ENCODE measurements around the gene NYAP1. TPM values are rescaled to one million over a fixed set of nuclear protein-coding genes. Genes with fewer than 3 reads are reported as not detected.
"Not testable (repeated sequence)": the region's sequence is repeated elsewhere in the genome, so short reads cannot be mapped to it uniquely, and the experiment has no call there.

Gene NYAP1
- total RNA-seq, 1 donor from 2014 or later, result 5.2 TPM

- DNase-seq (ENCODE audit: low read depth, low spot score), result no peak
- Mint-ChIP-seq H3K36me3 (ENCODE audit: low read depth) (no peaks in the 10 kb centered on the region), H3K9me3 (no peaks in the 10 kb centered on the region), H3K27me3 (ENCODE audit: low read depth) (no peaks in the 10 kb centered on the region), H3K4me3 (peak overlapping the region; percentile 77), H3K4me1 (peaks cover 30% of the 10 kb centered on the region), H3K27ac (ENCODE audit: unreplicated experiment) (no peak overlapping the region)
- TF ChIP-seq, protein P1, sequence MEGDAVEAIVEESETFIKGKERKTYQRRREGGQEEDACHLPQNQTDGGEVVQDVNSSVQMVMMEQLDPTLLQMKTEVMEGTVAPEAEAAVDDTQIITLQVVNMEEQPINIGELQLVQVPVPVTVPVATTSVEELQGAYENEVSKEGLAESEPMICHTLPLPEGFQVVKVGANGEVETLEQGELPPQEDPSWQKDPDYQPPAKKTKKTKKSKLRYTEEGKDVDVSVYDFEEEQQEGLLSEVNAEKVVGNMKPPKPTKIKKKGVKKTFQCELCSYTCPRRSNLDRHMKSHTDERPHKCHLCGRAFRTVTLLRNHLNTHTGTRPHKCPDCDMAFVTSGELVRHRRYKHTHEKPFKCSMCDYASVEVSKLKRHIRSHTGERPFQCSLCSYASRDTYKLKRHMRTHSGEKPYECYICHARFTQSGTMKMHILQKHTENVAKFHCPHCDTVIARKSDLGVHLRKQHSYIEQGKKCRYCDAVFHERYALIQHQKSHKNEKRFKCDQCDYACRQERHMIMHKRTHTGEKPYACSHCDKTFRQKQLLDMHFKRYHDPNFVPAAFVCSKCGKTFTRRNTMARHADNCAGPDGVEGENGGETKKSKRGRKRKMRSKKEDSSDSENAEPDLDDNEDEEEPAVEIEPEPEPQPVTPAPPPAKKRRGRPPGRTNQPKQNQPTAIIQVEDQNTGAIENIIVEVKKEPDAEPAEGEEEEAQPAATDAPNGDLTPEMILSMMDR (conservative IDR thresholded peaks at IDR 0.05), result peak; percentile 3
These were observed 9.9 kb downstream of the NYAP1 start for GRCh38 chr7:100493476-100494264.

DNA sequence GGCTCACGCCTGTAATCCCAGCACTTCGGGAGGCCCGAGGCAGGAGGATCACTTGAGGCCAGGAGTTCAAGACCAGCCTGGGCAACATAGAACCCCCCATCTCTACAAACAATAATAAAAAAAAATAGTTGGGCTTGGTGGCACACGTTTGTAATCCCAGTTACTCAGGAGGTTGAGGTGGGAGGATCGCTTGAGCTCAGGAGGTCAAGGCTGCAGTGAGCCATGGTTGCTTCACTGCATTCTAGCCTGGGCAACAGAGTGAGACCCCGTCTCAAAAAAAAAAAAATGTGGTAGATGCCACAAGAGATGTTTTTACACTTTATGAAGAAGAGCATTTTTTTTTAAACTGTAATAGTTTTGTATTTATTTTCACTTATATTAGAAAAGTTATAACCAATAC, 12.8 kb downstream of the NYAP1 start:
- no peak overlapping the region for H3K27ac Mint-ChIP-seq (ENCODE audit: unreplicated experiment)
- TF ChIP-seq, protein P1 (conservative IDR thresholded peaks at IDR 0.05), result no peak
- no peaks in the 10 kb centered on the region for H3K27me3 Mint-ChIP-seq (ENCODE audit: low read depth)
- no peaks in the 10 kb centered on the region for H3K36me3 Mint-ChIP-seq (ENCODE audit: low read depth)
- no peaks in the 10 kb centered on the region for H3K9me3 Mint-ChIP-seq
- peaks cover 18% of the 10 kb centered on the region for H3K4me1 Mint-ChIP-seq
- H3K4me3 Mint-ChIP-seq, result no peak overlapping the region
- no peak for DNase-seq (ENCODE audit: low read depth, low spot score)

DNA sequence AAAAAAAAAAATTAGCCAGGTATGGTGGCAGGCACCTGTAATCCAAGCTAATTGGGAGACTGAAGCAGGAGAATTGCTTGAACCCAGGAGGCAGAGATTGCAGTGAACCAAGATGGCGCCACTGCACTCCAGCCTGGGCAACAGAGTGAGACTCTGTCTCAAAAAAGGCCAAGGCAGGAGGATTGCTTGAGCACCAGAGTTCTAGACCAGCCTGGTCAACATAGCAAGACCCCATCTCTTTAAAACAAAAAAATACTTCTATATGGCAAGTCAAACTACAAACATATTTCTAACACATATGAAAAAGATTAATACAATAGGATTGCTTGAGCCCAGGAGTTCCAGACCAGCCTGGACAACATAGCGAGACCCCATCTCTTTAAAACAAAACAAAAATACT, 17.0 kb downstream of the NYAP1 start:
- H3K9me3 Mint-ChIP-seq; H3K27me3 Mint-ChIP-seq (ENCODE audit: low read depth); H3K4me1 Mint-ChIP-seq; H3K36me3 Mint-ChIP-seq (ENCODE audit: low read depth); DNase-seq (ENCODE audit: low read depth, low spot score); H3K27ac Mint-ChIP-seq (ENCODE audit: unreplicated experiment); H3K4me3 Mint-ChIP-seq: not testable (repeated sequence)

DNA sequence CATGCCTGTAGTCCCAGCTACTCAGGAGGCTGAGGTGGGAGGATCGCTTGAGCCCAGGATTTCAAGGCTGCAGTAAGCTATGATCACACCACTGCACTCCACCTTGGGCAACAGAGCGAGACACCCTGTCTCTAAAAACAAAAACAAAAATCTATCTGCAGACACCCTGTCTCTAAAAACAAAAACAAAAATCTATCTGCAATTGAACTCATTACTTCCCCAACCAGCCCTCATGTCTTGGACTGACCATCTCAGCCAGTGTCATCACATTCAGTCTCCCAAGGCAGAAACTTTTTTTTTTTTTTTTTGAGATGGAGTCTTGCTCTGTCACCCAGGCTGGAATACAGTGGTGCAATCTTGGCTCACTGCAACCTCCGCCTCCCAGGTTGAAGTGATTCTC, 20.3 kb downstream of the NYAP1 start:
- H3K9me3 Mint-ChIP-seq; DNase-seq (ENCODE audit: low read depth, low spot score); H3K4me3 Mint-ChIP-seq; H3K36me3 Mint-ChIP-seq (ENCODE audit: low read depth); H3K4me1 Mint-ChIP-seq; H3K27ac Mint-ChIP-seq (ENCODE audit: unreplicated experiment); H3K27me3 Mint-ChIP-seq (ENCODE audit: low read depth): not testable (repeated sequence)

DNA sequence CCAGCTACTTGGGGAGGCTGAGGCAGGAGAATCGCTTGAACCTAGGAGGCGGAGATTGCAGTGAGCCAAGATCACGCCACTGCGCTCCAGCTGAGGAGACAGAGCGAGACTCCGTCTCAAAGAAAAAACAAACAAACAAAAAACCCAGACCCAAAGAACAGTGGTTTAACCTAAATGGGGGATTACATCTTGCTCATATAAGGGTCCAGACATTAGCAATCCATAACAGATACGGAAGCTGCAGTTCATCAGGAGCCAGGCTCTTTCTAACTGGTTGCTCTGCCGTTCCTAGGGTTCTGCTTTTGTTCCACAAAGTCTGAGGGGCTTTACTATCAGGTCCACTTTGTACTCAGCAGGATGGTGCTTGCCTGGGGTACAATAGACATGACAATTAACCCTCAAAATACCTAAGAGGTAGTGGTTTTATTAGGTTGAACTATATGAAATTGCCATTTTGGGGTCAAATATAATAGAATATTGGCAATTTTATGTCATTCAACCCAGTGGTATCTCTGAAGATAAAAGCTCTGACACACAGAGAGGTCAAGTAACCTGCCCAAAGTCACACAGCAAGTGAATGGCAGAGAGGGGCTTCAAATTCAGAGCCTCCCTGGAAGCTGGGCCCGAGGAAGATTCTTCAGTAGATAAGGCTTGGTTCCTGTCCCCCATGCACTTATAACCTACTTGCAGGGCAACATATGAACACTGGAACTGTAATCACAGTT, 21.3 kb downstream of the NYAP1 start:
- Mint-ChIP-seq H3K36me3 (ENCODE audit: low read depth) (no peaks in the 10 kb centered on the region), H3K4me1 (peaks cover 5% of the 10 kb centered on the region), H3K9me3 (no peaks in the 10 kb centered on the region), H3K4me3 (no peak overlapping the region), H3K27ac (ENCODE audit: unreplicated experiment) (no peak overlapping the region), H3K27me3 (ENCODE audit: low read depth) (no peaks in the 10 kb centered on the region)
- TF ChIP-seq, protein P1 (conservative IDR thresholded peaks at IDR 0.05), result no peak
- DNase-seq (ENCODE audit: low read depth, low spot score), result no peak

GRCh38 chr7:100506356-100506923, 22.7 kb downstream of the NYAP1 start:
- H3K27me3 Mint-ChIP-seq (ENCODE audit: low read depth), result no peaks in the 10 kb centered on the region
- DNase-seq (ENCODE audit: low read depth, low spot score), result no peak
- no peak overlapping the region for H3K27ac Mint-ChIP-seq (ENCODE audit: unreplicated experiment)
- H3K36me3 Mint-ChIP-seq (ENCODE audit: low read depth), result no peaks in the 10 kb centered on the region
- H3K9me3 Mint-ChIP-seq, result no peaks in the 10 kb centered on the region
- peaks cover 5% of the 10 kb centered on the region for H3K4me1 Mint-ChIP-seq
- TF ChIP-seq, protein P1 (conservative IDR thresholded peaks at IDR 0.05), result no peak
- H3K4me3 Mint-ChIP-seq, result no peak overlapping the region

All from neural crest cell (in vitro differentiated cells).